Stimulated activated CD8-positive, alpha-beta memory T cell treated with anti-CD3 and anti-CD28 coated beads, Interleukin-2, amount 100 ng/mL, for 1 hour (primary cell): ENCODE data around the gene PRR27.

Experiments
- DNase-seq, 2 donors: peaks; one replicate each; pipeline ENCODE4 v3.0.0-alpha.2; 2020; ENCODE audit warnings: low read depth in 2 of 2

Gene PRR27

GRCh38 chr4:70153937-70154336 is at the start of gene PRR27:
TSS of gene PRR27 (plus strand) at chr4:70154237. CDS start at chr4:70154376, 139 bp downstream.
- no peak for DNase-seq

GRCh38 chr4:70110917-70111316 is 43.1 kb upstream of the PRR27 start:
- no peak for DNase-seq

- DNase-seq, result no peak
Measured at GRCh38 chr4:70113656-70114055, 40.4 kb upstream of the PRR27 start.

- no peak for DNase-seq
Measured at GRCh38 chr4:70114096-70114495, 39.9 kb upstream of the PRR27 start.

GRCh38 chr4:70120323-70120722 is 33.7 kb upstream of the PRR27 start:
- no peak for DNase-seq

GRCh38 chr4:70133473-70133872 is 20.6 kb upstream of the PRR27 start:
- no peak for DNase-seq

- DNase-seq, result no peak
Measured at GRCh38 chr4:70138751-70139150, 15.3 kb upstream of the PRR27 start.

GRCh38 chr4:70151271-70151670 is 2.8 kb upstream of the PRR27 start:
- no peak for DNase-seq

GRCh38 chr4:70152088-70152487 is 1.9 kb upstream of the PRR27 start:
- no peak for DNase-seq

GRCh38 chr4:70158576-70158975 is 4.5 kb downstream of the PRR27 start:
- DNase-seq, result no peak

- DNase-seq, result no peak
Measured at GRCh38 chr4:70177090-70177489, 23.1 kb downstream of the PRR27 start.

GRCh38 chr4:70178075-70178660 is 24.1 kb downstream of the PRR27 start:
- no peak for DNase-seq

- no peak for DNase-seq
Measured at GRCh38 chr4:70179811-70180210, 25.8 kb downstream of the PRR27 start.

GRCh38 chr4:70181864-70182263 is 27.8 kb downstream of the PRR27 start:
- no peak for DNase-seq

- no peak for DNase-seq
Measured at GRCh38 chr4:70182517-70183167, 28.6 kb downstream of the PRR27 start.

GRCh38 chr4:70183168-70183939 is 29.3 kb downstream of the PRR27 start:
- no peak for DNase-seq

- no peak for DNase-seq
Measured at GRCh38 chr4:70183940-70184246, 29.9 kb downstream of the PRR27 start.

- no peak for DNase-seq
Measured at GRCh38 chr4:70187216-70187615, 33.2 kb downstream of the PRR27 start.

GRCh38 chr4:70190579-70190978 is 36.5 kb downstream of the PRR27 start:
- DNase-seq, result no peak

GRCh38 chr4:70191647-70192046 is 37.6 kb downstream of the PRR27 start:
- DNase-seq, result no peak

- DNase-seq, result no peak
Measured at GRCh38 chr4:70192895-70193294, 38.9 kb downstream of the PRR27 start.

- DNase-seq, result no peak
Measured at GRCh38 chr4:70195425-70195824, 41.4 kb downstream of the PRR27 start, which contains the start of gene ODAM. TSS of gene ODAM (plus strand) at chr4:70195725. CDS start at chr4:70196544, 819 bp downstream.

GRCh38 chr4:70196857-70197256 is 42.8 kb downstream of the PRR27 start:
- no peak for DNase-seq
